ENCODE results near the gene MARVELD2.

- TF ChIP-seq CTCF (IDR thresholded peaks at IDR 0.05; ENCODE audit: low read depth, low read length) (no peak), EZH2phosphoT487 (IDR thresholded peaks at IDR 0.05; ENCODE audit: low read depth) (no peak)
Observed at GRCh38 chr5:69444127-69444754, 29.3 kb downstream of the MARVELD2 start.
